ENCODE results near the gene CTSL.

Gene CTSL

DNA sequence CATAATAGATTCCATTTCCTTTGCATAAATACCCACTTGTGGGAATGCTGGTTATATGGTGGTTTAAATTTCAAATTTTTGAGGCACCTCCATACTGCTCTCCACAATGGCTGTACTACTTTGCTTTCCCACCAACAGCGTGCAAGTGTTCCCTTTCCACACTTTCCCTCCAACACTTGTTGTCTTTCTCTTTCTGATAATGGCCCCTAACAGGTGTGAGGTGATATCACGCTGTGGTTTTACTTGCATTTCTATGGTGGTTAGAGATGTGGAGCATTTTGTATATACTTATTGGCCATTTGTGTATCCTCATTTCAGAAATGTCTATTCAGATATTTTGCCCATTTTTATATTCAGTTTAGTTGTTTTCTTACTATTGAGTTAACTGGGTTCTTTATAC, 34.6 kb downstream of the CTSL start:
- TF ChIP-seq, protein P1, sequence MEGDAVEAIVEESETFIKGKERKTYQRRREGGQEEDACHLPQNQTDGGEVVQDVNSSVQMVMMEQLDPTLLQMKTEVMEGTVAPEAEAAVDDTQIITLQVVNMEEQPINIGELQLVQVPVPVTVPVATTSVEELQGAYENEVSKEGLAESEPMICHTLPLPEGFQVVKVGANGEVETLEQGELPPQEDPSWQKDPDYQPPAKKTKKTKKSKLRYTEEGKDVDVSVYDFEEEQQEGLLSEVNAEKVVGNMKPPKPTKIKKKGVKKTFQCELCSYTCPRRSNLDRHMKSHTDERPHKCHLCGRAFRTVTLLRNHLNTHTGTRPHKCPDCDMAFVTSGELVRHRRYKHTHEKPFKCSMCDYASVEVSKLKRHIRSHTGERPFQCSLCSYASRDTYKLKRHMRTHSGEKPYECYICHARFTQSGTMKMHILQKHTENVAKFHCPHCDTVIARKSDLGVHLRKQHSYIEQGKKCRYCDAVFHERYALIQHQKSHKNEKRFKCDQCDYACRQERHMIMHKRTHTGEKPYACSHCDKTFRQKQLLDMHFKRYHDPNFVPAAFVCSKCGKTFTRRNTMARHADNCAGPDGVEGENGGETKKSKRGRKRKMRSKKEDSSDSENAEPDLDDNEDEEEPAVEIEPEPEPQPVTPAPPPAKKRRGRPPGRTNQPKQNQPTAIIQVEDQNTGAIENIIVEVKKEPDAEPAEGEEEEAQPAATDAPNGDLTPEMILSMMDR (IDR thresholded peaks at IDR 0.05; ENCODE audit: low read length), result no peak
- TF ChIP-seq EZH2 (IDR thresholded peaks at IDR 0.05; ENCODE audit: borderline replicate concordance, low read length), result no peak
- H2AFZ ChIP-seq (ENCODE audit: low read length), result no peak overlapping the region
- H3K4me1 ChIP-seq (ENCODE audit: insufficient read depth, low read length, severe bottlenecking), result no peaks in the 10 kb centered on the region
- H3K27ac ChIP-seq (ENCODE audit: low read depth, low read length, poor library complexity, severe bottlenecking), result no peak overlapping the region
- H3K9ac ChIP-seq (ENCODE audit: low read length), result no peak overlapping the region
- H4K20me1 ChIP-seq (ENCODE audit: insufficient read depth, low read length), result no peaks in the 10 kb centered on the region
- no peaks in the 10 kb centered on the region for H3K36me3 ChIP-seq (ENCODE audit: insufficient read depth, low read length)
- no peaks in the 10 kb centered on the region for H3K9me2 ChIP-seq (ENCODE audit: low read depth, low read length)
- H3K79me2 ChIP-seq (ENCODE audit: insufficient read depth, low read length), result no peaks in the 10 kb centered on the region
- H3K9me3 ChIP-seq (ENCODE audit: low read length), result no peaks in the 10 kb centered on the region
- no peaks in the 10 kb centered on the region for H3F3A ChIP-seq (ENCODE audit: insufficient read depth, low read length)
- H3K4me3 ChIP-seq (ENCODE audit: low read depth, low read length, poor library complexity, severe bottlenecking), result no peak overlapping the region
- H3K4me2 ChIP-seq (ENCODE audit: low read length), result no peak overlapping the region
- no peaks in the 10 kb centered on the region for H3K27me3 ChIP-seq (ENCODE audit: insufficient read depth, low read length)

DNA sequence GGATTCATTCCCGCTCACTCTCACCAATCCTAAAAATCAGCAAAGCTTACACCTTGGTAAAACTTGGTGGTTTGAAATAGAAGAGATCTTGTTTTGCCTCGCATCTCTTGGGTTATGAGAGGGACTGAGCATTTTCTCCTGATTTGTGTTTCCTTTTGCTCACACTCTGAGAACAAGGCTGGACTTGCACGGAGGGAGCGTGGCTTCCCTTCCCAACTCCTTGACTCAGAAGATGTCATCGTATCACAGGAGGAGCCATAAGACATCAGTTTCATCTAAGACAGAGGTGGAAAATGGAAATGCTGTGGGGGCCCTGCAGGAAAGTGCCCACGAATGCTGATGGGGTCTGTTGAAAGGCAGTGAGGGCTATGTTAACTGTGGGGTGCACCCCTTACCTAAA, 37.4 kb downstream of the CTSL start:
- Histone ChIP-seq H3K4me1 (ENCODE audit: insufficient read depth, low read length, severe bottlenecking) (no peaks in the 10 kb centered on the region), H3K4me3 (ENCODE audit: low read depth, low read length, poor library complexity, severe bottlenecking) (no peak overlapping the region), H3K4me2 (ENCODE audit: low read length) (no peak overlapping the region), H3K79me2 (ENCODE audit: insufficient read depth, low read length) (no peaks in the 10 kb centered on the region), H3K27me3 (ENCODE audit: insufficient read depth, low read length) (no peaks in the 10 kb centered on the region), H2AFZ (ENCODE audit: low read length) (no peak overlapping the region), H3K36me3 (ENCODE audit: insufficient read depth, low read length) (no peaks in the 10 kb centered on the region), H3F3A (ENCODE audit: insufficient read depth, low read length) (no peaks in the 10 kb centered on the region), H4K20me1 (ENCODE audit: insufficient read depth, low read length) (no peaks in the 10 kb centered on the region), H3K27ac (ENCODE audit: low read depth, low read length, poor library complexity, severe bottlenecking) (no peak overlapping the region), H3K9ac (ENCODE audit: low read length) (no peak overlapping the region), H3K9me3 (ENCODE audit: low read length) (no peaks in the 10 kb centered on the region), H3K9me2 (ENCODE audit: low read depth, low read length) (no peaks in the 10 kb centered on the region)
- TF ChIP-seq, protein P1 (IDR thresholded peaks at IDR 0.05; ENCODE audit: low read length), result no peak
- TF ChIP-seq EZH2 (IDR thresholded peaks at IDR 0.05; ENCODE audit: borderline replicate concordance, low read length), result no peak

DNA sequence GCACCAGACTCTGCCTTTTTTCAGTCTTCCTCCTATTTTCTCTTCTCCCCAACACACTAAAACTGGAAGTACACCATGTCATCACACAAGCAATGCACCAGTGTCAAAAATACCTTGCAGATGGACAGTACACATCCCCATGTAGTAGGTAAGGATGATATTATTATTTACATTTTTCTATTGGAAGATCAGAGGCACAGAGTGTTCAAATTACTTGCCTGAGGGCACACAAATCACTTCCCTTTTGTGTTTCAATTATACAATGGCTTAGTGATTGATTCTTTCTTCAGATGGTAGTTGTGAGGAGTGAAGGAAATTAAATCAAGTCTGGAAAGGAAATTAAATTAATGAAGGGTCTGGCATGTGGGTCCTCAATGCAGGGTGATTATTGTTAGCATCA, 39.6 kb downstream of the CTSL start:
- no peak overlapping the region for H2AFZ ChIP-seq (ENCODE audit: low read length)
- no peaks in the 10 kb centered on the region for H3K36me3 ChIP-seq (ENCODE audit: insufficient read depth, low read length)
- H3K4me2 ChIP-seq (ENCODE audit: low read length), result no peak overlapping the region
- no peak overlapping the region for H3K9ac ChIP-seq (ENCODE audit: low read length)
- no peaks in the 10 kb centered on the region for H4K20me1 ChIP-seq (ENCODE audit: insufficient read depth, low read length)
- no peak for TF ChIP-seq EZH2 (IDR thresholded peaks at IDR 0.05; ENCODE audit: borderline replicate concordance, low read length)
- TF ChIP-seq, protein P1 (IDR thresholded peaks at IDR 0.05; ENCODE audit: low read length), result no peak
- H3K9me3 ChIP-seq (ENCODE audit: low read length), result no peaks in the 10 kb centered on the region
- H3K27ac ChIP-seq (ENCODE audit: low read depth, low read length, poor library complexity, severe bottlenecking), result no peak overlapping the region
- no peaks in the 10 kb centered on the region for H3K79me2 ChIP-seq (ENCODE audit: insufficient read depth, low read length)
- H3K4me3 ChIP-seq (ENCODE audit: low read depth, low read length, poor library complexity, severe bottlenecking), result no peak overlapping the region
- H3K4me1 ChIP-seq (ENCODE audit: insufficient read depth, low read length, severe bottlenecking), result no peaks in the 10 kb centered on the region
- no peaks in the 10 kb centered on the region for H3F3A ChIP-seq (ENCODE audit: insufficient read depth, low read length)
- H3K27me3 ChIP-seq (ENCODE audit: insufficient read depth, low read length), result no peaks in the 10 kb centered on the region
- H3K9me2 ChIP-seq (ENCODE audit: low read depth, low read length), result no peaks in the 10 kb centered on the region

Measured in OCI-LY1 (cell line).